ENCODE measurements around the gene GIMAP4.
"Not testable (repeated sequence)": the region's sequence is repeated elsewhere in the genome, so short reads cannot be mapped to it uniquely, and the experiment has no call there.

Gene GIMAP4

DNA sequence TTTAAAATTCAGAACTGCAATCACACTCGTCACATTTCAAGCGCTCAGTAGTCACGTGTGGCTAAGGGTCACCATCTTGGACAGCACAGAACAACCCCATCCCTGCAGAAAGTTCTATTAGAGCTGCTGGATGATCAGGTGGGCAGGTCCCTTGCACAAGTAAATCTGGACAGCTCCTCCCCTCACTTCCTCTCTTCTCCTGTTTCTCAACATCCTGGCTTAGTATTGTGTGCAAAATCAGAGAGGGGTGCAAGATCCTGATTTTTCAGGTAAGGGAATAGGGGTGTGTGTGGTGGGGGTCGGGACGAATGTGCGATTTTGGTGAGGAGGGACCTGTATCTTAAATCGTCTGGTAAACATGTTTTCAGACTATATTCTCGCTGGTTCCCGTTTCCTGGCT, at the start of gene GIMAP4:
Gene GIMAP4 (plus strand): TSS at position 222 of the 400 bp plus-strand sequence. CDS start 2,512 bp downstream, outside the sequence.
- Histone ChIP-seq H3K4me1 (ENCODE audit: insufficient read depth, poor library complexity, severe bottlenecking) (no peaks in the 10 kb centered on the region), H3K4me3 (ENCODE audit: severe bottlenecking) (no peak within 1 kb of the TSS), H3K27me3 (ENCODE audit: insufficient read depth, poor library complexity, severe bottlenecking) (no peaks in the 10 kb centered on the region), H3K9me3 (ENCODE audit: severe bottlenecking) (no peaks in the 10 kb centered on the region), H3K27ac (ENCODE audit: poor library complexity, severe bottlenecking) (no peak within 1 kb of the TSS), H3K36me3 (ENCODE audit: low read depth) (no peaks in the 10 kb centered on the region)
- ATAC-seq (ENCODE audit: low read depth) (no peak), DNase-seq (ENCODE audit: low spot score) (no peak)
- TF ChIP-seq, protein P1, sequence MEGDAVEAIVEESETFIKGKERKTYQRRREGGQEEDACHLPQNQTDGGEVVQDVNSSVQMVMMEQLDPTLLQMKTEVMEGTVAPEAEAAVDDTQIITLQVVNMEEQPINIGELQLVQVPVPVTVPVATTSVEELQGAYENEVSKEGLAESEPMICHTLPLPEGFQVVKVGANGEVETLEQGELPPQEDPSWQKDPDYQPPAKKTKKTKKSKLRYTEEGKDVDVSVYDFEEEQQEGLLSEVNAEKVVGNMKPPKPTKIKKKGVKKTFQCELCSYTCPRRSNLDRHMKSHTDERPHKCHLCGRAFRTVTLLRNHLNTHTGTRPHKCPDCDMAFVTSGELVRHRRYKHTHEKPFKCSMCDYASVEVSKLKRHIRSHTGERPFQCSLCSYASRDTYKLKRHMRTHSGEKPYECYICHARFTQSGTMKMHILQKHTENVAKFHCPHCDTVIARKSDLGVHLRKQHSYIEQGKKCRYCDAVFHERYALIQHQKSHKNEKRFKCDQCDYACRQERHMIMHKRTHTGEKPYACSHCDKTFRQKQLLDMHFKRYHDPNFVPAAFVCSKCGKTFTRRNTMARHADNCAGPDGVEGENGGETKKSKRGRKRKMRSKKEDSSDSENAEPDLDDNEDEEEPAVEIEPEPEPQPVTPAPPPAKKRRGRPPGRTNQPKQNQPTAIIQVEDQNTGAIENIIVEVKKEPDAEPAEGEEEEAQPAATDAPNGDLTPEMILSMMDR (IDR thresholded peaks at IDR 0.05; ENCODE audit: poor library complexity, severe bottlenecking) = no peak

DNA sequence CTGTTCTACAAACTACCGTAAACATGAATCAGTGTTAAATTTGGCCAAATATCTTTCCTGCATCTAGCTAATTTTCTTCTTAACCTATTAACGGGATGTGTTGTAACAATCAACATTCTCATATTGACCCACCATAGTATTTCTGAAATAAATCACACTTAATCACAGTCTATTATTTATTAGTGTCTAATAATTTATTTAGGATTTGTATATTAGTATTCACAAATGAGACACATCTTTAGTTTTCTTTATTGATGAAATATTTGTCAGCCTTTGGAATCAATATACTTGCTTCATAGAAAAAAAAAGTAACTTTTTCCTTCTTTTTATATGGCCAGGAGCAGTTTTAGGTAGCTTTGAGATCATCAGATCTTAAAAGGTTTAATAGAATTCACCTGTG, 47.9 kb upstream of the GIMAP4 start:
- Histone ChIP-seq H3K27ac (ENCODE audit: poor library complexity, severe bottlenecking) (no peak overlapping the region), H3K9me3 (ENCODE audit: severe bottlenecking) (no peaks in the 10 kb centered on the region), H3K27me3 (ENCODE audit: insufficient read depth, poor library complexity, severe bottlenecking) (peaks cover 28% of the 10 kb centered on the region), H3K36me3 (ENCODE audit: low read depth) (no peaks in the 10 kb centered on the region), H3K4me1 (ENCODE audit: insufficient read depth, poor library complexity, severe bottlenecking) (no peaks in the 10 kb centered on the region), H3K4me3 (ENCODE audit: severe bottlenecking) (no peak overlapping the region)
- no peak for ATAC-seq (ENCODE audit: low read depth)
- TF ChIP-seq, protein P1 (IDR thresholded peaks at IDR 0.05; ENCODE audit: poor library complexity, severe bottlenecking) = no peak
- DNase-seq (ENCODE audit: low spot score) = no peak

DNA sequence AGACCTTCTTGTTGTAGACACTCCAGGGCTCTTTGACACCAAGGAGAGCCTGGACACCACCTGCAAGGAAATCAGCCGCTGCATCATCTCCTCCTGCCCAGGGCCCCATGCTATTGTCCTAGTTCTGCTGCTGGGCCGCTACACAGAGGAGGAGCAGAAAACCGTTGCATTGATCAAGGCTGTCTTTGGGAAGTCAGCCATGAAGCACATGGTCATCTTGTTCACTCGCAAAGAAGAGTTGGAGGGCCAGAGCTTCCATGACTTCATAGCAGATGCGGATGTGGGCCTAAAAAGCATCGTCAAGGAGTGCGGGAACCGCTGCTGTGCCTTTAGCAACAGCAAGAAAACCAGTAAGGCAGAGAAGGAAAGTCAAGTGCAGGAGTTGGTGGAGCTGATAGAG, 47.0 kb upstream of the GIMAP4 start:
- Histone ChIP-seq H3K4me3 (ENCODE audit: severe bottlenecking) (no peak overlapping the region), H3K27me3 (ENCODE audit: insufficient read depth, poor library complexity, severe bottlenecking) (peaks cover 28% of the 10 kb centered on the region), H3K4me1 (ENCODE audit: insufficient read depth, poor library complexity, severe bottlenecking) (no peaks in the 10 kb centered on the region), H3K9me3 (ENCODE audit: severe bottlenecking) (no peaks in the 10 kb centered on the region), H3K36me3 (ENCODE audit: low read depth) (no peaks in the 10 kb centered on the region), H3K27ac (ENCODE audit: poor library complexity, severe bottlenecking) (no peak overlapping the region)
- TF ChIP-seq, protein P1 (IDR thresholded peaks at IDR 0.05; ENCODE audit: poor library complexity, severe bottlenecking) = no peak
- DNase-seq (ENCODE audit: low spot score) (no peak), ATAC-seq (ENCODE audit: low read depth) (no peak)

DNA sequence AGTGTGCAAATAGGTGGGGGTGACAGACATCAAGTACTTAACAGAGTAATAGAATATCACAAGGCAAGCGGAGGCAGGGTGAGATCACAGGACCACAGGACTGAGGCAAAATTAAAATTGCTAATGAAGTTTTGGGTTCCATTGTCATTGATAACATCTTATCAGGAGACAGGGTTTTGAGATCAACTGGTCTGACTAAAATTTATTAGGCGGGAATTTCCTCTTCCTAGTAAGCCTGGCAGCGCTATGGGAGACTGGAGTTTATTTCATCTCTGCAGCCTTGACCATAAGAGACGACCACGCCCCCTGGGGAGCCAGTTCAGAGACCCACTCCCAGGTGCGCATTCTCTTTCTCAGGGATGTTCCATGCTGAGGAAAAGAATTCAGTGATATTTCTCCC, 44.3 kb upstream of the GIMAP4 start:
- not testable (repeated sequence) for H3K4me1 ChIP-seq (ENCODE audit: insufficient read depth, poor library complexity, severe bottlenecking); ATAC-seq (ENCODE audit: low read depth)

DNA sequence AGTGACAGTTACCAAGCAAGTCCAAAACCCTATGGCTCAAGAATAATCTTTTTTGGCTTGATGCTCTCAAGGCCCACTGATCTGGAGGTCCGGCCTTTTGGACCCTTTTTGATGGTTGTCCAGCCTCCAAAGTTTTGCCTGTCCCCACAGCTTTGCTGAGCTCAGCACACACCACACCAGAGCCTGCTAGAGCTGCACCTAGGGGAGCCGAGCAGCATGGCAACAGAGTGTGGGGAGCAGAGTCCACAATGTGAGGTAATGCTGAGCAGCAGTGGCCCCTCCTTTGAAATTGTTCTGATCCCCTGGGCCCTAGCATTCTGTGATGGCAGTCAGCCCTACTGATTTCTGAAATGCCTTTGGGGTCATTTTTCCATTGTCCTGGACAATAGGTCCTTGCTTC, 43.2 kb upstream of the GIMAP4 start:
- no peaks in the 10 kb centered on the region for H3K9me3 ChIP-seq (ENCODE audit: severe bottlenecking)
- TF ChIP-seq, protein P1 (IDR thresholded peaks at IDR 0.05; ENCODE audit: poor library complexity, severe bottlenecking) = no peak
- DNase-seq (ENCODE audit: low spot score) = no peak
- peaks cover 3% of the 10 kb centered on the region for H3K27me3 ChIP-seq (ENCODE audit: insufficient read depth, poor library complexity, severe bottlenecking)
- ATAC-seq (ENCODE audit: low read depth) = no peak
- no peak overlapping the region for H3K4me3 ChIP-seq (ENCODE audit: severe bottlenecking)
- no peaks in the 10 kb centered on the region for H3K36me3 ChIP-seq (ENCODE audit: low read depth)
- no peak overlapping the region for H3K27ac ChIP-seq (ENCODE audit: poor library complexity, severe bottlenecking)
- no peaks in the 10 kb centered on the region for H3K4me1 ChIP-seq (ENCODE audit: insufficient read depth, poor library complexity, severe bottlenecking)

More for the DNA sequence above, 44.3 kb upstream of the GIMAP4 start:
- H3K27ac ChIP-seq (ENCODE audit: poor library complexity, severe bottlenecking); DNase-seq (ENCODE audit: low spot score); H3K9me3 ChIP-seq (ENCODE audit: severe bottlenecking); H3K36me3 ChIP-seq (ENCODE audit: low read depth); H3K4me3 ChIP-seq (ENCODE audit: severe bottlenecking): not testable (repeated sequence)
- H3K27me3 ChIP-seq (ENCODE audit: insufficient read depth, poor library complexity, severe bottlenecking) = peaks cover 14% of the 10 kb centered on the region

Data from RWPE2 (cell line).